Cardiac septum (tissue), 1 donor: ENCODE measurements around the gene PDZD2. TPM values are rescaled to one million over a fixed set of nuclear protein-coding genes. Genes with fewer than 3 reads are reported as not detected.
"Not testable (repeated sequence)": the region's sequence is repeated elsewhere in the genome, so short reads cannot be mapped to it uniquely, and the experiment has no call there.

Experiments
- DNase-seq: peaks from one replicate; pipeline ENCODE4 v3.0.0-alpha.2; 2020; ENCODE audit warnings: low spot score
- intact Hi-C: fragments of 100-400 bp; cut with DNase I; formaldehyde crosslinking; loops from one replicate; pipeline ENCODE4 v1.14.0; 2022
- total RNA-seq: library from RNA; stranded (reverse); fragmentation: NEBNext Ultra II Directional; extraction: Animal tissue kit (Norgen Biotek cat#: 25700); gene quantifications from one replicate; pipeline ENCODE4 v1.2.1, GENCODE V29; 2021
- donor health status: DM: no; HTN: no; CAD: no.

Gene PDZD2
- total RNA-seq, 1 donor from 2014 or later, result 67.1 TPM

GRCh38 chr5:32003981-32004380 is 365.1 kb downstream of the PDZD2 start:
- intact Hi-C loops, result no loop called here
- no peak for DNase-seq

GRCh38 chr5:32004404-32004803 is 365.5 kb downstream of the PDZD2 start:
- intact Hi-C loops, result no loop called here
- no peak for DNase-seq

- no peak for DNase-seq
- intact Hi-C loops, result no loop called here
These were observed 369.8 kb downstream of the PDZD2 start for GRCh38 chr5:32008746-32009145.

GRCh38 chr5:32013658-32014057 is 374.7 kb downstream of the PDZD2 start:
- DNase-seq, result no peak
- intact Hi-C loops, result no loop called here

GRCh38 chr5:32014096-32014745 is 375.3 kb downstream of the PDZD2 start:
- intact Hi-C loops, result no loop called here

GRCh38 chr5:32015262-32015661 is 376.3 kb downstream of the PDZD2 start:
- DNase-seq, intact Hi-C loops: not testable (repeated sequence)

More at GRCh38 chr5:32014096-32014745, 375.3 kb downstream of the PDZD2 start:
- no peak for DNase-seq

- no peak for DNase-seq
- intact Hi-C loops, result no loop called here
These were observed 378.9 kb downstream of the PDZD2 start for GRCh38 chr5:32017692-32018367.

- DNase-seq, result no peak
- intact Hi-C loops, result no loop called here
These were observed 379.8 kb downstream of the PDZD2 start for GRCh38 chr5:32018476-32019436.

GRCh38 chr5:32020271-32020670 is 381.3 kb downstream of the PDZD2 start:
- DNase-seq, result no peak
- intact Hi-C loops, result no loop called here

- DNase-seq, result no peak
- intact Hi-C loops, result no loop called here
These were observed 382.0 kb downstream of the PDZD2 start for GRCh38 chr5:32020946-32021345.

- DNase-seq, result no peak
- intact Hi-C loops, result no loop called here
These were observed 382.8 kb downstream of the PDZD2 start for GRCh38 chr5:32021771-32022170.

- intact Hi-C loops, result no loop called here
- no peak for DNase-seq
These were observed 383.7 kb downstream of the PDZD2 start for GRCh38 chr5:32022638-32023037.

GRCh38 chr5:32023816-32024215 is 384.9 kb downstream of the PDZD2 start:
- intact Hi-C loops, result no loop called here
- DNase-seq, result no peak

- no peak for DNase-seq
- intact Hi-C loops, result loop anchor here (5.0 kb wide), 1 partner anchor 62 kb away; no protein-coding TSS in a partner anchor
These were observed 385.8 kb downstream of the PDZD2 start for GRCh38 chr5:32024751-32025150.

- no peak for DNase-seq
- intact Hi-C loops, result loop anchor here (5.0 kb wide), 1 partner anchor 65 kb away; no protein-coding TSS in a partner anchor
These were observed 388.3 kb downstream of the PDZD2 start for GRCh38 chr5:32027093-32027716.

GRCh38 chr5:32027717-32028458 is 389.0 kb downstream of the PDZD2 start:
- intact Hi-C loops, result loop anchor here (1.0 to 5.0 kb wide), 3 partner anchors 66 to 253 kb away; no protein-coding TSS in a partner anchor

GRCh38 chr5:32029261-32029660 is 390.3 kb downstream of the PDZD2 start:
- intact Hi-C loops, result loop anchor here (2.0 to 5.0 kb wide), 2 partner anchors 67 to 174 kb away; no protein-coding TSS in a partner anchor

More at GRCh38 chr5:32027717-32028458, 389.0 kb downstream of the PDZD2 start:
- peak; percentile 80 for DNase-seq

GRCh38 chr5:32029781-32030180 is 390.9 kb downstream of the PDZD2 start:
- intact Hi-C loops, result loop anchor here (2.0 to 5.0 kb wide), 2 partner anchors 67 to 175 kb away; no protein-coding TSS in a partner anchor
- no peak for DNase-seq

More at GRCh38 chr5:32029261-32029660, 390.3 kb downstream of the PDZD2 start:
- no peak for DNase-seq

GRCh38 chr5:32030222-32030621 is 391.3 kb downstream of the PDZD2 start:
- intact Hi-C loops, result no loop called here
- DNase-seq, result no peak
